Tibial artery (tissue), 4 donors: Measurements from ENCODE around the gene CYSRT1.
"Not testable (repeated sequence)": the region's sequence is repeated elsewhere in the genome, so short reads cannot be mapped to it uniquely, and the experiment has no call there.

Experiments
- DNase-seq, 2 donors: peaks; one replicate each; pipeline ENCODE4 v3.0.0-alpha.2; 2019
- H3K27ac ChIP-seq, 2 donors: fragments of 200-600 bp; sonication (generic) in 1 of 2; 1 replicate in 1 of 2; 2 replicates in 1 of 2; pipeline ENCODE4 v1.5.1; 2018 to 2019; ENCODE audit warnings: mild to moderate bottlenecking in 1 of 2
- H3K27me3 ChIP-seq, 2 donors: fragments of 200-600 bp; sonication (generic) in 1 of 2; one replicate each; pipeline versions ENCODE4 v1.5.1 to v1.6.0; 2016 to 2019
- H3K36me3 ChIP-seq, 3 donors: fragments of 200-600 bp; sonication (generic) in 2 of 3; one replicate each; pipeline ENCODE4 v1.5.1; 2016 to 2019; ENCODE audit warnings: mild to moderate bottlenecking in 2 of 3
- H3K4me1 ChIP-seq, 4 donors: fragments of 200-600 bp; sonication (generic) in 2 of 4; 1 replicate in 3 of 4; 2 replicates in 1 of 4; pipeline ENCODE4 v1.5.1; 2016 to 2019
- H3K4me3 ChIP-seq, 2 donors: fragments of 200-600 bp; sonication (generic) in 1 of 2; 1 replicate in 1 of 2; 2 replicates in 1 of 2; pipeline ENCODE4 v1.5.1; 2018 to 2019; ENCODE audit warnings: mild to moderate bottlenecking in 2 of 2
- H3K9me3 ChIP-seq, 3 donors: fragments of 200-600 bp; sonication (generic) in 1 of 3; one replicate each; pipeline ENCODE4 v1.5.1; 2016 to 2019
- intact Hi-C: fragments of 100-400 bp; cut with DNase I; formaldehyde crosslinking; loops from one replicate; pipeline ENCODE4 v1.15.0; 2023; ENCODE audit warnings: low total_unique reads
- TF ChIP-seq, protein P1 (sequence below), 2 experiments: fragments of 200-600 bp in 1 of 2; fragments of 450-650 bp in 1 of 2; IDR thresholded peaks; one replicate each; pipeline ENCODE4 v1.5.1; 2017 to 2019; ENCODE audit warnings: antibody characterized with exemption in 2 of 2, mild to moderate bottlenecking in 1 of 2, moderate library complexity in 1 of 2

The CYSRT1 gene

DNA sequence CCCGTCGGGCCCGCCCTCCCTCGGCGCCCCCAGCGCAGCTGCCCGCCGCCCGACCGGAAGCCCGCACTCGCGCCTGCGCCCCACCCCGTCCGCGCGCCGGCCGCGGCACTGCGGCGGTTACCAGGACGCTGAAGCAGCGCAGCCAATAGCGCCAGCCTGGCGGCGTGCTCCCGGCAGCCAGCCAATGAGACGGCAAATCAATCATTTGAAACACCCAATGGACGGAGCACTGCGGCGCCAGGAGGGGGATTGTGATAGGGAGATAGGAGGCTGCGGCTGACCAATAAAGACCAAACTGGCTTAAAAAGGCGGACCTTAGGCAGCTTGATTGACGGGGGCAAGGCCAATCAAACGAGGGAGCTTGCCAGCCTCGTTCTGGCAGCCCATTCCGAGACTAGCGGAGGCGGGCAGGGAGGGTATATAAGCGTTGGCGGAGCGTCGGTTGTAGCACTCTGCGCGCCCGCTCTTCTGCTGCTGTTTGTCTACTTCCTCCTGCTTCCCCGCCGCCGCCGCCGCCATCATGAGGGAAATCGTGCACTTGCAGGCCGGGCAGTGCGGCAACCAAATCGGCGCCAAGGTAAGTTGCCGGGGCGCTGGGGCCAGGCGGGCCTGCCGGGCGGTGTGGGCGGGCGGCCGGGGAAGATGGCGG lies 16.0 kb downstream of the CYSRT1 start, which contains the start of gene TUBB4B:
TSS of gene TUBB4B (plus strand) at position 447 of the 649 bp plus-strand sequence. CDS start at position 521, 74 bp downstream.
- H3K27me3 ChIP-seq, result peaks cover 0 to 3% of the 10 kb centered on the region in 2 donors
- DNase-seq, result peak; percentile 99 to 100
- H3K36me3 ChIP-seq, result peaks cover 8 to 23% (median 21%) of the 10 kb centered on the region in 3 donors
- peaks cover 0 to 57% (median 35%) of the 10 kb centered on the region in 4 donors for H3K4me1 ChIP-seq
- intact Hi-C loops, result no loop called here
- peak within 1 kb of the TSS; percentile 94 to 95 for H3K27ac ChIP-seq
- peak within 1 kb of the TSS; percentile 77 to 82 for H3K4me3 ChIP-seq
- TF ChIP-seq, protein P1, sequence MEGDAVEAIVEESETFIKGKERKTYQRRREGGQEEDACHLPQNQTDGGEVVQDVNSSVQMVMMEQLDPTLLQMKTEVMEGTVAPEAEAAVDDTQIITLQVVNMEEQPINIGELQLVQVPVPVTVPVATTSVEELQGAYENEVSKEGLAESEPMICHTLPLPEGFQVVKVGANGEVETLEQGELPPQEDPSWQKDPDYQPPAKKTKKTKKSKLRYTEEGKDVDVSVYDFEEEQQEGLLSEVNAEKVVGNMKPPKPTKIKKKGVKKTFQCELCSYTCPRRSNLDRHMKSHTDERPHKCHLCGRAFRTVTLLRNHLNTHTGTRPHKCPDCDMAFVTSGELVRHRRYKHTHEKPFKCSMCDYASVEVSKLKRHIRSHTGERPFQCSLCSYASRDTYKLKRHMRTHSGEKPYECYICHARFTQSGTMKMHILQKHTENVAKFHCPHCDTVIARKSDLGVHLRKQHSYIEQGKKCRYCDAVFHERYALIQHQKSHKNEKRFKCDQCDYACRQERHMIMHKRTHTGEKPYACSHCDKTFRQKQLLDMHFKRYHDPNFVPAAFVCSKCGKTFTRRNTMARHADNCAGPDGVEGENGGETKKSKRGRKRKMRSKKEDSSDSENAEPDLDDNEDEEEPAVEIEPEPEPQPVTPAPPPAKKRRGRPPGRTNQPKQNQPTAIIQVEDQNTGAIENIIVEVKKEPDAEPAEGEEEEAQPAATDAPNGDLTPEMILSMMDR (IDR thresholded peaks at IDR 0.05), result peak in 1 of 2 experiments; percentile 42
- no peaks in the 10 kb centered on the region for H3K9me3 ChIP-seq

DNA sequence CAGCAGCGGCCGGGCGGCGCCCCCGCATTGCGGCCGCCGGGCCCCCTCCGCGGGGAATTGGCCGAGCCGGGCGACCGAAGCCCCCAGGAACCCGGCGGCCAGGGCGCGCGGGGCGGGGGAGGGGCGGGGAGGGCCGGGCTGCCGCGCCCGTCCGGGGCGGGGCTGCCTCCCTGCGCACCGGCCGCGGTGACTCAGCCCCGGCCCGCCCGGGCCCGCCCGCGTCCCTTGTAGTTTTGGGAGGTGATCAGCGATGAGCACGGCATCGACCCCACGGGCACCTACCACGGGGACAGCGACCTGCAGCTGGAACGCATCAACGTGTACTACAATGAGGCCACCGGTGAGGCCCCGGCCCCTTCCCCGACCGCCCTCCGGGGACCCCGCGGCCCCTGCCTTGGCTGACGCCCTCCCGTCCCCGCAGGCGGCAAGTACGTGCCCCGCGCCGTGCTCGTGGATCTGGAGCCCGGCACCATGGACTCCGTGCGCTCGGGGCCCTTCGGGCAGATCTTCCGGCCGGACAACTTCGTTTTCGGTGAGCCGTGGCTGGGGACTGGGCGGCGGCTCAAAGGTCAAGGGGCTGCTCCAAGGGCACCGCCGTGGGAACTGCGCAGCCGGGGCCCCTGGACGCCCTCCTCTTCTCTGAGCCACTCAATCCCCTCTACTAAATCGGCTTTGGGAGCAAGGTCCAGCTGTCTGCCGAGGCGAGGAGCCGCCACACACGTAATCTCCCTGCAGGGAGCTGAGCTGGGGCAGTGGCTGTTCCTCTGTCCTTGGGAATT lies 16.7 kb downstream of the CYSRT1 start:
- H3K27ac ChIP-seq, result peak overlapping the region; percentile 90 to 91
- H3K4me3 ChIP-seq, result peak overlapping the region; percentile 77 to 82
- peaks cover 0 to 50% (median 27%) of the 10 kb centered on the region in 4 donors for H3K4me1 ChIP-seq
- peak; percentile 61 to 85 for DNase-seq
- peaks cover 8 to 23% (median 21%) of the 10 kb centered on the region in 3 donors for H3K36me3 ChIP-seq
- no peaks in the 10 kb centered on the region for H3K27me3 ChIP-seq
- no peaks in the 10 kb centered on the region for H3K9me3 ChIP-seq
- TF ChIP-seq, protein P1 (IDR thresholded peaks at IDR 0.05), result no peak
- intact Hi-C loops, result no loop called here

DNA sequence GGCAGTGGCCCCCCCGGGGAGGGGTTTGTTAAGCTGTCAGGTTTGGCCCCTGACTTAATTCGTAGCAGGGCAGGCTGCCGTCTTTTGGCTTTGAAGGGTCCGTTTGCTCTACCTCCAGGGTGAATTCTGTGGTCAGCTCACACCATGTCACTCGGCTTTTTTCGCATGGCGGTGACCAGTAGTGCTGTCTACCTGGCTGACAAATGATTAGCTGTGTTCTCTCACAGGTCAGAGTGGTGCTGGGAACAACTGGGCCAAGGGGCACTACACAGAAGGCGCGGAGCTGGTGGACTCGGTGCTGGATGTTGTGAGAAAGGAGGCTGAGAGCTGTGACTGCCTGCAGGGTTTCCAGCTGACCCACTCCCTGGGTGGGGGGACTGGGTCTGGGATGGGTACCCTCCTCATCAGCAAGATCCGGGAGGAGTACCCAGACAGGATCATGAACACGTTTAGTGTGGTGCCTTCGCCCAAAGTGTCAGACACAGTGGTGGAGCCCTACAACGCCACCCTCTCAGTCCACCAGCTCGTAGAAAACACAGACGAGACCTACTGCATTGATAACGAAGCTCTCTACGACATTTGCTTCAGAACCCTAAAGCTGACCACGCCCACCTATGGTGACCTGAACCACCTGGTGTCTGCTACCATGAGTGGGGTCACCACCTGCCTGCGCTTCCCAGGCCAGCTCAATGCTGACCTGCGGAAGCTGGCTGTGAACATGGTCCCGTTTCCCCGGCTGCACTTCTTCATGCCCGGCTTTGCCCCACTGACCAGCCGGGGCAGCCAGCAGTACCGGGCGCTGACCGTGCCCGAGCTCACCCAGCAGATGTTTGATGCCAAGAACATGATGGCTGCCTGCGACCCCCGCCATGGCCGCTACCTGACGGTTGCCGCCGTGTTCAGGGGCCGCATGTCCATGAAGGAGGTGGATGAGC lies 17.6 kb downstream of the CYSRT1 start:
- Histone ChIP-seq H3K27me3 (no peaks in the 10 kb centered on the region), H3K4me3 (peak overlapping the region; percentile 77 to 82), H3K36me3 (peaks cover 8 to 23% (median 21%) of the 10 kb centered on the region in 3 donors), H3K9me3 (no peaks in the 10 kb centered on the region), H3K27ac (peak overlapping the region; percentile 90 to 91), H3K4me1 (peaks cover 0 to 41% (median 25%) of the 10 kb centered on the region in 4 donors)
- DNase-seq, result no peak
- intact Hi-C loops, result no loop called here
- TF ChIP-seq, protein P1 (IDR thresholded peaks at IDR 0.05), result no peak

DNA sequence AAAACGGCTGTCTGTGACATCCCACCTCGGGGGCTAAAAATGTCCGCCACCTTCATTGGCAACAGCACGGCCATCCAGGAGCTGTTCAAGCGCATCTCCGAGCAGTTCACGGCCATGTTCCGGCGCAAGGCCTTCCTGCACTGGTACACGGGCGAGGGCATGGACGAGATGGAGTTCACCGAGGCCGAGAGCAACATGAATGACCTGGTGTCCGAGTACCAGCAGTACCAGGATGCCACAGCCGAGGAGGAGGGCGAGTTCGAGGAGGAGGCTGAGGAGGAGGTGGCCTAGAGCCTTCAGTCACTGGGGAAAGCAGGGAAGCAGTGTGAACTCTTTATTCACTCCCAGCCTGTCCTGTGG lies 18.3 kb downstream of the CYSRT1 start:
- intact Hi-C loops, H3K4me3 ChIP-seq, H3K27ac ChIP-seq, H3K27me3 ChIP-seq, H3K9me3 ChIP-seq, DNase-seq: not testable (repeated sequence)
- peaks cover 8 to 23% (median 21%) of the 10 kb centered on the region in 3 donors for H3K36me3 ChIP-seq
- H3K4me1 ChIP-seq, result peaks cover 0 to 35% (median 25%) of the 10 kb centered on the region in 4 donors

DNA sequence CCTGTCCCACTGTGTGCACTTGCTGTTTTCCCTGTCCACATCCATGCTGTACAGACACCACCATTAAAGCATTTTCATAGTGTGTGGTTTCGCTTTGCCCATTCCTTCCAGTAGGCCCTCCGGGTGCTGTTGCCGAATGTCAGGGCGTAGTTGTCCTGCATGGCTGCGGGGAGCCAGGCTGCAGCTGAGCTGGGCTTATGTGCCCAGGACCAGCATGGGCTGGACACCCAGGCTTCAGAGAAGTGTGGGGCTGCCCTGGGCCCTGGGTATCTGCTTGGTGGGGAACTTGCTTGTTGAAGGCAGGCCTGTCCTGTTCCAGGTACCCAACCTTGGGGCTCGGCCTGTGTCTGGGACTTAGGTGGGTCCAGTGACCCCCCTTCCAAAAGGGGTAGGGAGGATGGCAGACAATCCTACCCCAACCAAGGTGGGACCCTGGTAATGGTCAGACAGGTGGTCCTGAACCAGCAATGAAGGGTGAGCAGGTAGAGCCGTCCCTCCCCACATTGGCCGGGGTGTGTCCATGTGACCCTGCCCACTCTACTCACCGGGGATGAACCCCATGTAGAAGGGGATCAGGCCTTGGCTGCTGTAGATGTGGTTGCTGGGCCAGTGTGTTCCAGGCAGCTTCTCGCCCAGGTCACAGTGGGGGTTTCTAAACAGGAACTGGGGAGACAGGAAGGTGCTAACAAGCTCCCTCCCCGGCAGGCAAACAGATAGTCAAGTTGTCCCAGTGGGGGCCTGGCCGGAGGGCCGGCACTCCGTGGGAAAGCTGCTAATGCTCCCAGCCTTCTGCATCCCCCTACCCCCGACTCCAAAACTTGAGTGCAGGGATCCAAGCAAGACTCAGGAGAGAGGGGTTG lies 18.9 kb downstream of the CYSRT1 start:
- Histone ChIP-seq H3K27me3 (peaks cover 0 to 2% of the 10 kb centered on the region in 2 donors), H3K9me3 (no peaks in the 10 kb centered on the region), H3K36me3 (peaks cover 8 to 23% (median 21%) of the 10 kb centered on the region in 3 donors), H3K4me3 (no peak overlapping the region), H3K27ac (no peak overlapping the region), H3K4me1 (peaks cover 0 to 31% (median 24%) of the 10 kb centered on the region in 4 donors)
- TF ChIP-seq, protein P1 (IDR thresholded peaks at IDR 0.05), result no peak
- no peak for DNase-seq
- intact Hi-C loops, result no loop called here
